Neural progenitor cell (in vitro differentiated cells): Measurements from ENCODE around the gene GBP5. TPM values are rescaled to one million over a fixed set of nuclear protein-coding genes. Genes with fewer than 3 reads are reported as not detected.

Source experiments
- DNase-seq: peaks from one replicate; pipeline ENCODE4 v3.0.0-alpha.2; 2016; ENCODE audit warnings: low spot score
- H2AFZ ChIP-seq: fragments of 200-600 bp; sonication (generic); replicated peaks from 2 replicates; pipeline ENCODE4 v1.6.1; 2016; ENCODE audit warnings: antibody characterized with exemption
- H3F3A ChIP-seq: fragments of 200-600 bp; sonication (generic); 2 replicates; pipeline ENCODE4 v1.6.1; 2016; ENCODE audit warnings: antibody characterized with exemption, low read depth
- H3K27ac ChIP-seq: fragments of 200-600 bp; sonication (generic); 2 replicates; pipeline ENCODE4 v1.5.1; 2016; ENCODE audit warnings: mild to moderate bottlenecking
- H3K27me3 ChIP-seq: fragments of 200-600 bp; sonication (generic); 2 replicates; pipeline ENCODE4 v1.6.1; 2016; ENCODE audit warnings: mild to moderate bottlenecking, moderate library complexity
- H3K36me3 ChIP-seq: fragments of 200-600 bp; sonication (generic); 2 replicates; pipeline ENCODE4 v1.5.1; 2016
- H3K4me1 ChIP-seq: fragments of 200-600 bp; sonication (generic); 2 replicates; pipeline ENCODE4 v1.6.1; 2016; ENCODE audit warnings: mixed run types
- H3K4me2 ChIP-seq: fragments of 200-600 bp; sonication (generic); 2 replicates; pipeline ENCODE4 v1.6.1; 2016
- H3K4me3 ChIP-seq: fragments of 200-600 bp; sonication (generic); 2 replicates; pipeline ENCODE4 v1.5.1; 2016
- H3K79me2 ChIP-seq: fragments of 200-600 bp; sonication (generic); 2 replicates; pipeline ENCODE4 v1.6.1; 2016; ENCODE audit warnings: low read depth
- H3K9ac ChIP-seq: fragments of 200-600 bp; sonication (generic); 2 replicates; pipeline ENCODE4 v1.6.1; 2016
- H3K9me3 ChIP-seq: fragments of 200-600 bp; sonication (generic); 2 replicates; pipeline ENCODE4 v1.5.1; 2016; ENCODE audit warnings: low read depth
- H4K20me1 ChIP-seq: fragments of 200-600 bp; sonication (generic); 2 replicates; pipeline ENCODE4 v1.6.1; 2016; ENCODE audit warnings: low read depth
- H3K27ac Mint-ChIP-seq: 3 replicates; pipeline ENCODE4 v1.8.0; 2021; ENCODE audit warnings: mixed read lengths
- H3K27me3 Mint-ChIP-seq: 2 replicates; pipeline ENCODE4 v1.8.0; 2022; ENCODE audit warnings: low read depth, mild to moderate bottlenecking, inconsistent platforms, moderate library complexity, mixed read lengths; ENCODE audit not compliant: insufficient read depth
- H3K36me3 Mint-ChIP-seq: 3 replicates; pipeline ENCODE4 v1.8.0; 2021; ENCODE audit warnings: mixed read lengths
- H3K4me1 Mint-ChIP-seq: 3 replicates; pipeline ENCODE4 v1.8.0; 2021; ENCODE audit warnings: mixed read lengths
- H3K4me3 Mint-ChIP-seq: 3 replicates; pipeline ENCODE4 v1.8.0; 2021; ENCODE audit warnings: mild to moderate bottlenecking, moderate library complexity, mixed read lengths
- H3K9me3 Mint-ChIP-seq: 3 replicates; pipeline ENCODE4 v1.8.0; 2020; ENCODE audit warnings: mixed read lengths
- CTCF ChIP-seq: fragments of 200-600 bp; sonication (generic); IDR thresholded peaks from 2 replicates; pipeline ENCODE4 v1.5.1; 2017; ENCODE audit warnings: antibody characterized with exemption, mild to moderate bottlenecking
- EZH2 ChIP-seq: fragments of 200-600 bp; sonication (generic); IDR thresholded peaks from 2 replicates; pipeline ENCODE4 v1.6.1; 2017; ENCODE audit warnings: antibody characterized with exemption, mild to moderate bottlenecking, moderate library complexity
- EZH2phosphoT487 ChIP-seq: fragments of 200-600 bp; sonication (generic); IDR thresholded peaks from 2 replicates; pipeline ENCODE4 v1.6.1; 2017; ENCODE audit warnings: antibody characterized with exemption
- total RNA-seq: library from RNA; depleted of rRNA; stranded (reverse); fragments of >200 nt; gene quantifications from 2 replicates; pipeline ENCODE4 v1.2.3, GENCODE V29; 2015; ENCODE audit warnings: low replicate concordance

The GBP5 gene
- total RNA-seq, 1 donor from 2014 or later, result not detected

GRCh38 chr1:89311757-89312156 is 39.1 kb upstream of the GBP5 start:
- Histone ChIP-seq H3K27me3 (no peaks in the 10 kb centered on the region), H3K9ac (no peak overlapping the region), H3K4me1 (no peaks in the 10 kb centered on the region), H3K4me3 (no peak overlapping the region), H3F3A (no peaks in the 10 kb centered on the region), H3K79me2 (no peaks in the 10 kb centered on the region), H3K27ac (no peak overlapping the region), H4K20me1 (no peaks in the 10 kb centered on the region), H3K9me3 (no peaks in the 10 kb centered on the region), H3K36me3 (no peaks in the 10 kb centered on the region), H2AFZ (no peak overlapping the region), H3K4me2 (no peak overlapping the region)
- no peaks in the 10 kb centered on the region for H3K9me3 Mint-ChIP-seq
- H3K27ac Mint-ChIP-seq, result no peak overlapping the region
- no peaks in the 10 kb centered on the region for H3K36me3 Mint-ChIP-seq
- peaks cover 2% of the 10 kb centered on the region for H3K27me3 Mint-ChIP-seq
- no peak overlapping the region for H3K4me3 Mint-ChIP-seq
- DNase-seq, result no peak
- no peak for TF ChIP-seq EZH2phosphoT487
- TF ChIP-seq CTCF, result no peak
- no peak for TF ChIP-seq EZH2
- H3K4me1 Mint-ChIP-seq, result no peaks in the 10 kb centered on the region

GRCh38 chr1:89310976-89311375 is 38.3 kb upstream of the GBP5 start:
- DNase-seq, result no peak
- Histone ChIP-seq H4K20me1 (no peaks in the 10 kb centered on the region), H3K9me3 (no peaks in the 10 kb centered on the region), H3K9ac (no peak overlapping the region), H3K27ac (no peak overlapping the region), H3K4me2 (no peak overlapping the region), H3K4me3 (no peak overlapping the region), H3K36me3 (no peaks in the 10 kb centered on the region), H2AFZ (no peak overlapping the region), H3K27me3 (no peaks in the 10 kb centered on the region), H3K4me1 (no peaks in the 10 kb centered on the region), H3F3A (no peaks in the 10 kb centered on the region), H3K79me2 (no peaks in the 10 kb centered on the region)
- Mint-ChIP-seq H3K27me3 (no peaks in the 10 kb centered on the region), H3K36me3 (no peaks in the 10 kb centered on the region), H3K4me1 (no peaks in the 10 kb centered on the region), H3K9me3 (no peaks in the 10 kb centered on the region), H3K4me3 (no peak overlapping the region), H3K27ac (no peak overlapping the region)
- TF ChIP-seq EZH2 (no peak), EZH2phosphoT487 (no peak), CTCF (no peak)

- Mint-ChIP-seq H3K36me3 (no peaks in the 10 kb centered on the region), H3K27me3 (no peaks in the 10 kb centered on the region), H3K27ac (no peak overlapping the region), H3K4me1 (no peaks in the 10 kb centered on the region), H3K4me3 (no peak overlapping the region), H3K9me3 (no peaks in the 10 kb centered on the region)
- Histone ChIP-seq H3K36me3 (no peaks in the 10 kb centered on the region), H3F3A (no peaks in the 10 kb centered on the region), H3K9me3 (no peaks in the 10 kb centered on the region), H3K4me2 (no peak overlapping the region), H3K27me3 (no peaks in the 10 kb centered on the region), H2AFZ (no peak overlapping the region), H3K79me2 (no peaks in the 10 kb centered on the region), H3K27ac (no peak overlapping the region), H3K4me1 (no peaks in the 10 kb centered on the region), H3K9ac (no peak overlapping the region), H4K20me1 (no peaks in the 10 kb centered on the region), H3K4me3 (no peak overlapping the region)
- no peak for DNase-seq
- TF ChIP-seq EZH2, result no peak
- no peak for TF ChIP-seq EZH2phosphoT487
- TF ChIP-seq CTCF, result no peak
These were observed 37.8 kb upstream of the GBP5 start for GRCh38 chr1:89310505-89310904.

- DNase-seq, result no peak
- Histone ChIP-seq H3K79me2 (no peaks in the 10 kb centered on the region), H3F3A (no peaks in the 10 kb centered on the region), H3K4me2 (no peak overlapping the region), H2AFZ (no peak overlapping the region), H3K27ac (no peak overlapping the region), H4K20me1 (no peaks in the 10 kb centered on the region), H3K27me3 (no peaks in the 10 kb centered on the region), H3K36me3 (no peaks in the 10 kb centered on the region), H3K9ac (no peak overlapping the region), H3K9me3 (no peaks in the 10 kb centered on the region), H3K4me3 (no peak overlapping the region), H3K4me1 (no peaks in the 10 kb centered on the region)
- TF ChIP-seq EZH2phosphoT487, result no peak
- TF ChIP-seq EZH2, result no peak
- TF ChIP-seq CTCF, result no peak
- no peak overlapping the region for H3K4me3 Mint-ChIP-seq
- no peaks in the 10 kb centered on the region for H3K36me3 Mint-ChIP-seq
- no peaks in the 10 kb centered on the region for H3K27me3 Mint-ChIP-seq
- H3K27ac Mint-ChIP-seq, result no peak overlapping the region
- H3K4me1 Mint-ChIP-seq, result no peaks in the 10 kb centered on the region
- no peaks in the 10 kb centered on the region for H3K9me3 Mint-ChIP-seq
These were observed 37.2 kb upstream of the GBP5 start for GRCh38 chr1:89309828-89310227.
